K562 (cell line): Measurements from ENCODE around the gene LRP1. TPM values are rescaled to one million over a fixed set of nuclear protein-coding genes. Genes with fewer than 3 reads are reported as not detected.

Experiments used
- ATAC-seq: fragments of 200-7000 bp; cut with Tn5 transposase; 3 replicates; pipeline ENCODE4 v1.9.1; 2020; ENCODE audit warnings: moderate library complexity
- BruUV-seq: library from RNA; stranded (reverse); fragments of 400-500 nt; replicated peaks from 2 replicates; lab custom pipeline; 2021; lab: Mats Ljungman, UMichigan
- CTCF ChIA-PET: fragments of 300-600 bp; formaldehyde crosslinking; extraction: SDS; loops from one replicate; lab custom pipeline; 2021; ENCODE audit warnings: low intra/inter-chr PET ratio; lab: Yijun Ruan, JAX
- POLR2A ChIA-PET: fragments of 300-600, 350-650 bp; sonication (Branson Sonifier 250); formaldehyde crosslinking; extraction: SDS; loops from one replicate; lab custom pipeline; 2021; ENCODE audit warnings: antibody characterized with exemption, inconsistent platforms; lab: Yijun Ruan, JAX
- DNase-seq, 4 experiments: peaks; one replicate each; pipeline versions ENCODE4 v3.0.0 to v3.0.0-alpha.2; 2011 to 2018; ENCODE audit warnings: low spot score in 3 of 4, mixed read lengths in 3 of 4; ENCODE audit errors: extremely low read depth in 1 of 4
- FAIRE-seq: peaks from 2 replicates; lab custom pipeline; 2011; peaks lifted over from hg19 to GRCh38; lab: Jason Lieb, UNC
- H2AFZ ChIP-seq: 2 replicates; pipeline ENCODE4 v1.6.0; 2011; ENCODE audit warnings: low read depth, low read length, control low read depth, inconsistent platforms
- H3K27ac ChIP-seq: fragments of 200-600 bp; 3 replicates; pipeline ENCODE4 v1.8.0; 2011; ENCODE audit warnings: low read depth, mild to moderate bottlenecking, control low read depth, inconsistent platforms, low read length, moderate library complexity, mixed read lengths; ENCODE audit errors: extremely low read depth
- H3K27me3 ChIP-seq, 2 experiments: fragments of 300-600 bp in 1 of 2; 2 replicates in 1 of 2; 3 replicates in 1 of 2; pipeline versions ENCODE4 v1.6.0 to v1.8.0; 2011; ENCODE audit warnings: inconsistent platforms in 2 of 2, low read length in 2 of 2, mild to moderate bottlenecking in 1 of 2, mixed read lengths in 1 of 2, moderate library complexity in 1 of 2; ENCODE audit not compliant: control insufficient read depth in 2 of 2, insufficient read depth in 2 of 2
- H3K36me3 ChIP-seq: fragments of 300-600 bp; 3 replicates; pipeline ENCODE4 v1.8.0; 2011; ENCODE audit warnings: mild to moderate bottlenecking, low read length, inconsistent platforms; ENCODE audit not compliant: control insufficient read depth, insufficient read depth
- H3K4me1 ChIP-seq, 2 experiments: fragments of 200-600 bp in 1 of 2; replicated peaks in 1 of 2; 2 replicates in 1 of 2; 3 replicates in 1 of 2; pipeline versions ENCODE4 v1.5.1 to v1.8.0; 2011; ENCODE audit warnings: inconsistent platforms in 2 of 2, low read length in 2 of 2, mild to moderate bottlenecking in 1 of 2, mixed read lengths in 1 of 2, moderate library complexity in 1 of 2; ENCODE audit not compliant: control insufficient read depth in 2 of 2, insufficient read depth in 2 of 2
- H3K4me2 ChIP-seq: 2 replicates; pipeline ENCODE4 v1.6.1; 2011; ENCODE audit warnings: low read length, control low read depth, inconsistent platforms, mixed read lengths; ENCODE audit not compliant: insufficient read depth
- H3K4me3 ChIP-seq: fragments of 200-600 bp; sonication (generic), shearing (Covaris generic); 2 replicates; pipeline ENCODE4 v1.5.1; 2016; ENCODE audit warnings: control low read depth, inconsistent platforms
- H3K79me2 ChIP-seq: fragments of 200-600 bp; 3 replicates; pipeline ENCODE4 v1.8.0; 2011; ENCODE audit warnings: low read length, inconsistent platforms; ENCODE audit not compliant: control insufficient read depth, insufficient read depth
- H3K9ac ChIP-seq, 2 experiments: 2 replicates each; pipeline versions ENCODE4 v1.6.0 to v1.6.1; 2011; ENCODE audit warnings: low read depth in 2 of 2, low read length in 2 of 2, control low read depth in 1 of 2, inconsistent platforms in 1 of 2, mild to moderate bottlenecking in 1 of 2, mixed read lengths in 1 of 2; ENCODE audit not compliant: insufficient read depth in 1 of 2
- H3K9me1 ChIP-seq: one replicate; pipeline ENCODE4 v1.6.0; 2011; ENCODE audit warnings: inconsistent platforms, mild to moderate bottlenecking, low read length, moderate library complexity; ENCODE audit not compliant: control insufficient read depth, insufficient read depth
- H3K9me3 ChIP-seq: replicated peaks from 2 replicates; pipeline ENCODE4 v1.5.1; 2011; ENCODE audit warnings: low read depth, low read length, inconsistent platforms; ENCODE audit not compliant: control insufficient read depth, insufficient read depth
- H4K20me1 ChIP-seq: replicated peaks from 2 replicates; pipeline ENCODE4 v1.6.1; 2011; ENCODE audit warnings: low read length, inconsistent platforms, mixed read lengths; ENCODE audit not compliant: control insufficient read depth, insufficient read depth
- ATF1 ChIP-seq, 2 experiments: fragments of 450-650 bp in 1 of 2; IDR thresholded peaks; 2 replicates each; pipeline ENCODE4 v1.6.1; 2016; ENCODE audit warnings: missing compliant biosample characterization in 1 of 2, missing genetic modification characterization in 1 of 2
- ATF2 ChIP-seq: sonication (generic); formaldehyde crosslinking; IDR thresholded peaks from 2 replicates; pipeline ENCODE4 v1.8.1; 2022; ENCODE audit warnings: missing genetic modification reagents
- CBFB ChIP-seq: sonication (generic); formaldehyde crosslinking; IDR thresholded peaks from 2 replicates; pipeline ENCODE4 v1.4.0; 2020; ENCODE audit warnings: mild to moderate bottlenecking, missing genetic modification reagents
- CBX2 ChIP-seq: fragments of 200-600 bp; sonication (generic); IDR thresholded peaks from one replicate; pipeline ENCODE4 v1.6.1; 2012; ENCODE audit warnings: mild to moderate bottlenecking, low read length, inconsistent platforms; ENCODE audit not compliant: insufficient read depth, poor library complexity, severe bottlenecking
- ELF2 ChIP-seq: fragments of 250-450 bp; sonication (Bioruptor Pico); IDR thresholded peaks from 2 replicates; pipeline ENCODE4 v1.5.0; 2021; ENCODE audit warnings: mild to moderate bottlenecking
- FOXA1 ChIP-seq: fragments of 450-650 bp; IDR thresholded peaks from 2 replicates; pipeline ENCODE4 v1.6.1; 2016; ENCODE audit warnings: mild to moderate bottlenecking, borderline replicate concordance
- FOXJ3 ChIP-seq: sonication (generic); formaldehyde crosslinking; IDR thresholded peaks from 2 replicates; pipeline ENCODE4 v1.4.0; 2020; ENCODE audit warnings: mild to moderate bottlenecking, missing genetic modification reagents
- NCOA6 ChIP-seq: fragments of 450-650 bp; IDR thresholded peaks from 2 replicates; pipeline ENCODE4 v1.6.1; 2017; ENCODE audit warnings: mild to moderate bottlenecking
- NFIC ChIP-seq: fragments of 450-650 bp; IDR thresholded peaks from 2 replicates; pipeline ENCODE4 v1.6.1; 2017; ENCODE audit warnings: mild to moderate bottlenecking, inconsistent platforms
- PTTG1 ChIP-seq: fragments of 450-650 bp; IDR thresholded peaks from 2 replicates; pipeline ENCODE4 v1.6.1; 2016; ENCODE audit warnings: low read depth, mild to moderate bottlenecking, missing genetic modification characterization, missing compliant biosample characterization
- RUNX1 ChIP-seq: sonication (generic); IDR thresholded peaks from 2 replicates; pipeline ENCODE4 v1.6.1; 2016; ENCODE audit warnings: antibody characterized with exemption, low read depth
- SMARCA5 ChIP-seq: fragments of 450-650 bp; IDR thresholded peaks from 2 replicates; pipeline ENCODE4 v1.6.1; 2016
- SMARCE1 ChIP-seq: fragments of 450-650 bp; IDR thresholded peaks from 2 replicates; pipeline ENCODE4 v1.7.1; 2016; ENCODE audit warnings: mild to moderate bottlenecking
- TEAD1 ChIP-seq, 2 experiments: fragments of 450-650 bp in 1 of 2; sonication (generic) in 1 of 2; formaldehyde crosslinking; IDR thresholded peaks; 2 replicates each; pipeline versions ENCODE4 v1.4.0 to v1.8.0; 2020 to 2022; ENCODE audit warnings: mild to moderate bottlenecking in 2 of 2, missing genetic modification reagents in 1 of 2
- TEAD2 ChIP-seq: fragments of 450-650 bp; IDR thresholded peaks from 2 replicates; pipeline ENCODE4 v1.6.1; 2016; ENCODE audit warnings: missing genetic modification characterization, control low read depth, missing compliant biosample characterization
- ZNF134 ChIP-seq: fragments of 250-450 bp; sonication (Bioruptor Pico); conservative IDR thresholded peaks from 2 replicates; pipeline ENCODE4 v1.4.0; 2020
- ZNF239 ChIP-seq: fragments of 250-450 bp; sonication (Bioruptor Pico); IDR thresholded peaks from 2 replicates; pipeline ENCODE4 v1.4.0; 2020; ENCODE audit warnings: mild to moderate bottlenecking
- WGBS: fragments of 100-300 bp; shearing (Covaris generic); methylation state at CpG from one replicate; pipeline ENCODE4 v1.1.6; 2016; ENCODE audit warnings: low coverage, mixed read lengths; ENCODE audit not compliant: insufficient coverage; ENCODE audit errors: missing lambda C conversion rate; 5-methylcytosine and 5-hydroxymethylcytosine counted together
- in situ Hi-C: fragments of 300-500 bp; cut with MboI; formaldehyde crosslinking; loops from 4 replicates; pipeline ENCODE4 v1.15.0; 2018; ENCODE audit warnings: inconsistent platforms, mixed read lengths
- intact Hi-C: fragments of 100-400 bp; cut with micrococcal nuclease; formaldehyde crosslinking; loops from 2 replicates; pipeline ENCODE4 v1.14.2; 2022
- polyA plus RNA-seq, 8 experiments: library from polyadenylated mRNA; depleted of rRNA in 4 of 8; stranded (reverse) in 5 of 8; unstranded in 3 of 8; fragments of >200 nt; fragmentation: Nextera tagmentation in 2 of 8; fragmentation: Illumina TruSeq in 1 of 8; extraction: Ambion mirVana in 2 of 8; extraction: Trizol in 1 of 8; gene quantifications; 2 replicates each; pipeline versions ENCODE4 v1.2.1 to v1.2.3, GENCODE V29; 2011 to 2014; ENCODE audit warnings: inconsistent platforms in 1 of 8, missing spikeins in 1 of 8
- total RNA-seq, 7 experiments: library from RNA; depleted of rRNA in 6 of 7; stranded (reverse); fragments of >200 nt in 6 of 7; fragmentation: Illumina TruSeq in 2 of 7; extraction: Trizol in 2 of 7; gene quantifications; 2 replicates each; pipeline versions ENCODE4 v1.2.1 to v1.2.3, GENCODE V29; 2011 to 2021; ENCODE audit warnings: low replicate concordance in 1 of 7

LRP1 gene
- total and polyA plus RNA-seq, 9 of the 15 experiments (the other 6 are each of a cell fraction or from before 2014, with no cell fraction given) = 0.04 to 0.64 (median 0.19) TPM; not detected in 2

GRCh38 chr12:57142727-57143126 lies 14.4 kb downstream of the LRP1 start:
- Histone ChIP-seq H2AFZ (no peak overlapping the region), H3K4me1 (peaks cover 18 to 21% of the 10 kb centered on the region in 2 experiments; a peak in 3 of 5 replicates), H3K9me1 (no peaks in the 10 kb centered on the region), H3K27ac (no peak overlapping the region), H3K4me3 (no peak overlapping the region), H3K9ac (peak overlapping the region in 1 of 2 experiments; percentile 13; a peak in 1 of 4 replicates), H3K79me2 (no peaks in the 10 kb centered on the region), H3K27me3 (peaks cover 0 to 11% of the 10 kb centered on the region in 2 experiments; a peak in 2 of 5 replicates), H4K20me1 (0 out of 2 replicates have a peak, but pooled peaks cover 3% of the 10 kb centered on the region), H3K36me3 (no peaks in the 10 kb centered on the region), H3K9me3 (no peaks in the 10 kb centered on the region), H3K4me2 (no peak overlapping the region)
- FAIRE-seq = no peak
- no peak for ATAC-seq
- DNase-seq = no peak
- TF ChIP-seq SMARCE1 (no peak), ATF2 (CRISPR knock-in tag) (no peak), ZNF239 (no peak), TEAD2 (no peak), ATF1 (CRISPR knock-in tag; IDR thresholded peaks at IDR 0.05) (no peak), ATF1 (tag; IDR thresholded peaks at IDR 0.05) (no peak), CBFB (CRISPR knock-in tag) (no peak), ELF2 (CRISPR knock-in tag) (no peak), TEAD1 (CRISPR knock-in tag; IDR thresholded peaks at IDR 0.05) (no peak), FOXJ3 (no peak), RUNX1 (no peak), FOXA1 (no peak), CBX2 (no peak), ZNF134 (no peak), NFIC (no peak), PTTG1 (tag) (no peak), NCOA6 (no peak), SMARCA5 (no peak)
- ChIA-PET CTCF (no interaction called here), POLR2A (no interaction called here)
- in situ Hi-C loops (no loop called here), intact Hi-C loops (no loop called here)
- no TSS peak for BruUV-seq
- WGBS = 35% methylated on average over 7 of the region's 7 CpGs
